NOMO-1 treated with DMSO at 0.1 percent for 48 hours (cell line): ENCODE data around the gene CARM1.

Experiments used
- DNase-seq: peaks from one replicate; lab custom pipeline; 2025; ENCODE audit not compliant: unreplicated experiment; lab: John Stamatoyannopoulos, UW

The CARM1 gene

DNA sequence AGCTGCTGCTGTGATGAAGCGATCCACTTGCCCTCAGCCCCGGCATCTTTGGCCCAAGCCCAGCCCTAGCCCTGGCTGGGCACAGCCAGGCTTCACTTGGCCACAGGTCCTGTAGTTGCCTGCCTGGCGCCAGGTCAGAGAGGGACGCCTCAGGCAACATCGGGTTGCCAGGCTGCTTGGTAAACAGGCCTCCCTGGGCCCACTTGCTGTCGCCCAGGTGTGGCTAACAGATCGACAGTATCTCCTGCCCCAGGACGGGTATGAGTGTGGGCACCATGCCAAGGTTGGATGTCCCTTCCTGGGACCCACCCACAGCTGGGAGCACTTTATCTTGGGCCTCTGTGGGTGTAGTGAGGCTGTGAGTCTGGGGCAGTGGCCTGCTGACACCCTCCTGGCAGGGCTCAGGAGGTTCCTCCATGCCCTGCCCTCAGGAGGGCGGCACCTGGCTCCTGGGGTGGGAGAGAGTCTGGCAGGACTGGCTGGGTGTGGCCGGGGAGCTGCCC lies 27.8 kb downstream of the CARM1 start:
- no peak for DNase-seq

DNA sequence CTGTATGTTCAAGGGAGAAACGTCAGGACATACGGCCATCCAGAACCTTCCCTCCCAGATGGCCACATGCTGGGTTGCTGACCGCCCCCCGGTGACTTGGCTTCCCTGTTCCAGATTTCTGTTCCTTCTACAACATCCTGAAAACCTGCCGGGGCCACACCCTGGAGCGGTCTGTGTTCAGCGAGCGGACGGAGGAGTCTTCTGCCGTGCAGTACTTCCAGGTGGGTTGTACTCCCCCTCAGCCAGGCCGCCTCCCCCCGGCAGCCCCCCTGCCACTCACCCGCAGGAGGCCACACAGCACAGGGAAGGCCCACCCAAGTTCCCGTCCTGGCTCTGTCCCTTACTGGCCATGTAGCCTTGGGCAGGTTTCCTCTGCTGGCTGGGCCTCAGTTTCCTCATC lies 36.6 kb downstream of the CARM1 start:
- DNase-seq: no peak

DNA sequence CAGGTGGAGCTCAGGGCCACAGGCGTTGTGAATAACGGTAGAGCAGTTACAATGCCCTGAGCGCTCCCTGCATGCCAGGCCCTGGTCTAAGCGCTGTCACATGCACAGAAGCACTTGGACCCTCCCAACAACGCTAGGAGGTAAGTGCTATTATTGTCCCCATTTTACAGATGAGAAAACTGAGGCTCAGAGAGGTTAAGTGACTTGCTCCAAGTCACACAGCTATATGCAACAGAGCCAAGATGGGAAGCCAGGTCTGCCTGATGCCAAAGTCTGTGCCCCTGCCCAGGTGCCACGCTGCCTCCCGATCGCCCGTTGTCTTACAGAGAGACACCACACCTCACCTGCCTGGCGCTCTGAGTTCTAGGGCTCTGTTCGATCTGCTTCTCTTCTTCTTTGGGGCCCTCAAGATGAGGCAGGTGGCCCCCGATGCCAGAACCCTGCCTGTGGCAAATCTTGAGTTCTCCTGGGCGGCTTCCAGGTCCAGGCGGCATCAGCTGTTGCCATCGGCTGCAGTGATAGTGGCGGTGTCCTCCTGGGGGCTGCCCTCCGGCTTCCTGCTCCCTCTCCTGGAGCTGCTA lies 37.1 kb downstream of the CARM1 start:
- no peak for DNase-seq

DNA sequence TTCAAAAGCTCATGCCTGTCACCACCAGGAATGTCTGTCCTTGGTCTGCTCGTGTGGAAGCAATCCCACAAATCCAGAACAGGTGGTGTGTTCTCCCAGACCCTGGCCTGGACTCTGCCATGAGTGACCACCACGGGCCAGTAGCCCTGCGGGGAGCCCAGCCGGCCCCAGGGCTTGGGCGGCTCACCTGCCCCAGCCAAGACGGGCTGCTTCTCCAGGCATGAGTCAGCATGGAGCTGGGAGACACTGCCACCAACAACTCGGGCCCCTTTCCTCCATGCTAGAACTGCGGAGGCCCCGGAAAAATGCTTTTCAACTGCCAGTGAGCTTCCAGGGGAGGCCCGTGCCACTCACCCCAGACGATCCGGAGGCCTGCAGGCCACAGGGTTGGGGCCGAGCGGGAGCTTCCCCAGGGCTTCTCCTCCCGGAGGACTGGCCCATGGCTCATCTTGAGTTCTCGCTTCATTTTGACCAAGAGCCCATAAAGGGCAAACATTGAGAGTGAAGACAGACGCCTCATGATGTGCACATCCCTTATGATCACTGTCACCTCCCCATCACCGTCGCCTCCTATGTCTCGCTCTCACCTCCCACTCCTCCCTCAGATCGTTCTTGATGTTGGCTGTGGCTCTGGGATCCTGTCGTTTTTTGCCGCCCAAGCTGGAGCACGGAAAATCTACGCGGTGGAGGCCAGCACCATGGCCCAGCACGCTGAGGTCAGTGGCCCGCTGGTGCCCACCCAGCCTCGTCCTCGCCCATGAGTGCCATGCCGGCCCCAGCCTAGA lies 40.4 kb downstream of the CARM1 start:
- no peak for DNase-seq

DNA sequence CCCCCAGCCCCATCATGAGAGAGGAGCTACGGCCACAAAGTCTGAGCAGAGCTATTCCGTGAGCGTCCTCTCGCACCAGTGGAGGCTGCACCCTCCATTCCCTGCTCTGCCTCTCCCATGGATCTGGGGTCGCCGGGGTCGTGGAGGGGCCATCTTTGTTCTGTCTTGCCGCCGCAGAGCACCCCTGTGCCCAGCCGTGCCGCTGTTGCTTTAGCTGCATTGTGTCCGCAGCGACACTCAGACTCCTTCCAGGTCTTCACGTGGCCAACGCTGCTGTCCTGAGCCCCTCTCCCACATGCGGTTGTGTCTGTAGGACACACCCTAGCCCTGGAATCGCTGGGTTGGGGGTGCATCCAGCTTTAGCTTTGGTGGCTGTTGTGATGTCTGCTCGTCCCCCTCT lies 41.3 kb downstream of the CARM1 start:
- DNase-seq: no peak

DNA sequence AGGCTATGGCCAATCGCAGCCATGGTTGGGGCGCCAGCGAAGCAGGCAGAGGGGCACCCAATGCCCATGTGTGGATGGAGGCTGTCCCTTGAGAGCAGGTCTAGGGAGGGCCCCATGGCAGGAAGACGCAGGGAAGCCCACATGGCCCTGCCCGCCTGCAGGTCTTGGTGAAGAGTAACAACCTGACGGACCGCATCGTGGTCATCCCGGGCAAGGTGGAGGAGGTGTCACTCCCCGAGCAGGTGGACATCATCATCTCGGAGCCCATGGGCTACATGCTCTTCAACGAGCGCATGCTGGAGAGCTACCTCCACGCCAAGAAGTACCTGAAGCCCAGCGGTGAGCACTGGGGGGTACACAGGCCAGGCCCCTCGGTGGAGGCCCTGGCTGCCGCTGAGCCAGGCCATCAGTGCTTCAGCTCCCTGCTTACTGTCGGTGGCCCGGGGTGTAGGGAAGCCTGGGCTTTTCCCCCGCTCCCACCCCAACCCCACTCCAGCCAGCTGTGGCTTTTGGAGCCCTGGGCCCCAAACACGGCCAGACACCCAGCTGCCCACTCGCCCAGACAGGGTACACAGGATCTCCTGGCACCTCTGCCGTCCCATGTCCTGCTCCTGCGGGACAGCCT lies 42.5 kb downstream of the CARM1 start:
- no peak for DNase-seq

DNA sequence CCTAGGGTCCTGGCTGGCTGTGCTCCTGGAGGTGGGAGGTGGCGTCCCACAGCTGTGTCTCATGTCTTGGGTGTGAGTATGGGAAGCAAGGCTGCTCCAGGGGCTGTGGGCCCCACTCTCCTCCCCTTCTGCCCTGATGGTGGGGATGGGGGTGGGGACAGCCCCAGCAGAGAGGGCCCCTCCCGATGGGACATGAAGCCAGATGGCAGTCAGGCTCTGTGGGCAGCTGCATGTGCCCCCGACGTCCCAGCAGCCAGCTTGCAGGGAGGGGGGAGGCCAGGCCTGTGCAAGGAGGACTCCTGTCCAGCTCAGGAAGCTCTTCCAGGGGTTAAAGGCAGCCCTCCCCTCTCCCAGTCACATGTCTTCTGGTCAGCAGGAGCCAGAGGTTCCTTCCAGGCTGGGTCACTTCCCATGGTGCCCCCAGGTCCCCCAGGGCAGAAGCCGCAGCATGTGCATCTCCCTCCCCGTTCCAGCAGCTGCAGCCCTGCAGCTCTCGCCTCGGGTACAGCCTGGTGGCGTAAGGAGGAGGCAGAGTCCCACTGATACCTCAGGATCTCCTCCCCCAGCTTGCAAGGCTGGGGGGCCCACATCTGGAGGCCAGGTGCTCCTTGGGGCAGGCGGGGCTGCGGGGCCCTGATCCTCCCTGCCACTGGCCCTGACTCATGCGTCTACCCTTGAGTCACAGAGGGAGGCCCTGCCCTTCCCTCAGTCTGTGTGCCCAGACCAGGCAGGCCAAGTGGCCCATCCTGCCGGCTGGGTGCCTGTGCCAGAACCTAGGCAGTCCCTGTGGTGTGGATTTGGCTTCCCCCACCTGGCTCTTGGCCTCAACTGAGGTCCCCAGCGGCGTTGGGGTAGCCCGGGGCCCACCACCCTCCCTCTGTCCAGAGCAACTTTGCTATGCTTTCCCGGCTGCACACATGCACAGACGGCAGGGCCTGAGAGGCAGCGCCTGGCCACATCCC lies 44.1 kb downstream of the CARM1 start:
- DNase-seq: no peak

DNA sequence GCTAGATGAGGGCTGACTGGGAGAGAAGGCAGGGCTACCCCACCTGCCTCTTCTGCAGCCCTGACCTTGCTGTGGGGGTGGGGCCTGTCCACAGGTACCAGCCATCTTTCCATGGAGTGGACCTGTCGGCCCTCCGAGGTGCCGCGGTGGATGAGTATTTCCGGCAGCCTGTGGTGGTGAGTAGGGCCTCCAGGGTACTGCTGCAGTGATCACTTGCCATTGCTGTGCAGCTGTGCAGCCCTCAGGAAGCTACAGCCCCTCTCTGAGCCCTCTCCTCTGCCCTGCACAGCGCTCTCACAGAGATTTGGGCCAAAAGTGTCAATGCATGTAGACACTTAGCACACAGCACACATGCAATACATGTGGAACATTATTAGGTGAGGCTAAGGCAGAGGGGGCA lies 45.2 kb downstream of the CARM1 start:
- no peak for DNase-seq

DNA sequence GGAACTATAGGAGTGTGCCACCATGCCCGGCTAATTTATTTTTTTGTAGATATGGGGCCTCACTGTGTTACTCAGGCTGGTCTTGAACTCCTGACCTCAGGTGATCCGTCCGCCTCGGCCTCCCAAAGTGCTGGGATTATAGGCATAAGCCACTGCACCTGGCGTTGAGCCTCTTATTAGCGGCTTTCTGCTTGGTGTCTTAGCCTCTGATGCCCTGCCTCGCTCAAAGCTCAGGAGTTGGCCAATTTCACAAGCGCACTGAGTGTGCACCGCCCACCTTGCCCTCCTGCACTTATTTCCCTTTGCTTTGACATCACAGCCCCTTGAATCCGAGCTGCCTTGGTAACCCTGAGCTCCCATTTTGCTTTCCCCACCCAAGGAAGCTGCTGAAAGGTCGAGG lies 47.0 kb downstream of the CARM1 start:
- DNase-seq: no peak

DNA sequence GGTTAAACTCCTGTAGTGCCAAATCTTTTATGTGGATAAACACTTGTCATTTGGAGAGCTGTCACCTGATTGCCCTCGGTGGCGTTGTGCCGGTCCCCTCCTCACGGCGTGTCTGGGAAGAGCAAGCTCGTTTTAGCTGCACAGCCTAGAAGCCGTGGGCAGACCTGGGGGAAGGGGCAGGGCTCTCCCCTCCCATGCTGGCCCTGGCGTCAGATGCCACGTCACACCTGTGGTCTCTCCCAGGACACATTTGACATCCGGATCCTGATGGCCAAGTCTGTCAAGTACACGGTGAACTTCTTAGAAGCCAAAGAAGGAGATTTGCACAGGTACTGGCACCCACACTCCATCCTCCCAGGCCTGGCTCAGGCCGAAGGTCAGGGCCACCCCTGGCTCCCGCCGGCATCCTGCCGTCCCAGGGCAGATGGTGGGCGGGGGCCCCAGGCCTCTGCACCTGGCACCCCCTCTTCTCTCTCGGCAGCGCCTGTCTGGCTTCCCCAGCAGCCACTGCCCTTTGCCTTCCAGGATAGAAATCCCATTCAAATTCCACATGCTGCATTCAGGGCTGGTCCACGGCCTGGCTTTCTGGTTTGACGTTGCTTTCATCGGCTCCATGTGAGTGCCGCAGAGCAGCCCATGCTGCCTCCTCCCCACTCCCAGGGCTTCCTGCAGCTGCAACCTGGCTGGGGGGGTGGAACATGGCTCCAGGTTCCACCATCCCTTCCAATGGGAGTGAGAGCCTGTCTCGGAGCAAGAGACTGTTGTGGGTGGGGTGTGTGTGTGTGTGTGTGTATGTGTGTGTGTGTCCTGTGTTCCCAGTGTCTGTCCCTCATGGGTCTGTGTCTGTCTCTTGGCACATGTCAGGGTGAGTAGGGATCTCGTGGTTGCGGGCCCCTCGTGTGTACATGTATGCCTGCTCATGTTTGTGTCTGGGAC lies 48.3 kb downstream of the CARM1 start:
- no peak for DNase-seq

DNA sequence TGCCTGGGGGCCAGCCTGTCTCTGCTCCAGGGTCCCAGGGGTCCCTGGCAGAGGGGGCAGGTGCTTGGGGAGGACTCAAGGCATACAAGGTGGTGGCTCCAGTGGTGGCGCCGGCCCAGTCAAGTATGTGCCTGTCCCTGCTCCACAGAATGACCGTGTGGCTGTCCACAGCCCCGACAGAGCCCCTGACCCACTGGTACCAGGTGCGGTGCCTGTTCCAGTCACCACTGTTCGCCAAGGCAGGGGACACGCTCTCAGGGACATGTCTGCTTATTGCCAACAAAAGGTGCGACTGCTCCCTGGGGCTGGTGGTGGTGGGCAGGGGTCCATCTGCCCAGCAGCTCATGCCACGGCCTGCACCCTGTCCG lies 48.9 kb downstream of the CARM1 start:
- DNase-seq: no peak

DNA sequence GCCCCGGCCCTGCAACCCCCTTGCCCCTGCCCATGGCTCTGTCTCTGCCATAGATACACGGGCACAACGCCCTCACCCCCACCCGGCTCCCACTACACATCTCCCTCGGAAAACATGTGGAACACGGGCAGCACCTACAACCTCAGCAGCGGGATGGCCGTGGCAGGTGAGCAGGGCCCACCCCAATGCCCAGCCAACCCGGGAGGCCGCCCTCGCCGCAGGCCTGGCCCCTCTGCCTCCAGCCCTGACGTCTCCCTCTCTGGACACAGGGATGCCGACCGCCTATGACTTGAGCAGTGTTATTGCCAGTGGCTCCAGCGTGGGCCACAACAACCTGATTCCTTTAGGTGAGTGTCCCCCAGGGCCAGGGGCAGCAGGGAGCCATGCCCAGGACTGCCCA lies 49.4 kb downstream of the CARM1 start:
- no peak for DNase-seq

DNA sequence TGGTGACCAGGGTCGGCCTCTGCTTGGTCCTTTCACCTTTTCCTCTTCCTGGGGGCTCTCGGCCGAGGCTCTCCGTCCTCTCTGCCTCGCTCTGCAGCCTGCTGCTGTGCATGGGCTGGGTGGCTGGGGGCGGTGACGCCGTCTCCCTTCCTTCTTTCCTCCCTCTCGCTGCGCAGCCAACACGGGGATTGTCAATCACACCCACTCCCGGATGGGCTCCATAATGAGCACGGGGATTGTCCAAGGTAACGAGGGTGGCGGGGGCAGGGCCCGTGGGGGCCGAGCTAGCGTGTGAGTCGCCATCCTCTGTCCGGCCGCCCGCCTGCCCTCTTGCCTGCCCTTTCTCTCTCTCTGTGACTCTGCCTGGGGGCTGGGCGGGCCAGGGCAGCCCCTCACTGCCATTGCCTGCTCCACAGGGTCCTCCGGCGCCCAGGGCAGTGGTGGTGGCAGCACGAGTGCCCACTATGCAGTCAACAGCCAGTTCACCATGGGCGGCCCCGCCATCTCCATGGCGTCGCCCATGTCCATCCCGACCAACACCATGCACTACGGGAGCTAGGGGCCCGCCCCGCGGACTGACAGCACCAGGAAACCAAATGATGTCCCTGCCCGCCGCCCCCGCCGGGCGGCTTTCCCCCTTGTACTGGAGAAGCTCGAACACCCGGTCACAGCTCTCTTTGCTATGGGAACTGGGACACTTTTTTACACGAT lies 50.0 kb downstream of the CARM1 start:
- DNase-seq: no peak

DNA sequence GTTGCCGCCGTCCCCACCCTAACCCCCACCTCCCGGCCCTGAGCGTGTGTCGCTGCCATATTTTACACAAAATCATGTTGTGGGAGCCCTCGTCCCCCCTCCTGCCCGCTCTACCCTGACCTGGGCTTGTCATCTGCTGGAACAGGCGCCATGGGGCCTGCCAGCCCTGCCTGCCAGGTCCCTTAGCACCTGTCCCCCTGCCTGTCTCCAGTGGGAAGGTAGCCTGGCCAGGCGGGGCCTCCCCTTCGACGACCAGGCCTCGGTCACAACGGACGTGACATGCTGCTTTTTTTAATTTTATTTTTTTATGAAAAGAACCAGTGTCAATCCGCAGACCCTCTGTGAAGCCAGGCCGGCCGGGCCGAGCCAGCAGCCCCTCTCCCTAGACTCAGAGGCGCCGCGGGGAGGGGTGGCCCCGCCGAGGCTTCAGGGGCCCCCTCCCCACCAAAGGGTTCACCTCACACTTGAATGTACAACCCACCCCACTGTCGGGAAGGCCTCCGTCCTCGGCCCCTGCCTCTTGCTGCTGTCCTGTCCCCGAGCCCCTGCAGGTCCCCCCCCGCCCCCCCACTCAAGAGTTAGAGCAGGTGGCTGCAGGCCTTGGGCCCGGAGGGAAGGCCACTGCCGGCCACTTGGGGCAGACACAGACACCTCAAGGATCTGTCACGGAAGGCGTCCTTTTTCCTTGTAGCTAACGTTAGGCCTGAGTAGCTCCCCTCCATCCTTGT lies 50.7 kb downstream of the CARM1 start:
- DNase-seq: no peak

DNA sequence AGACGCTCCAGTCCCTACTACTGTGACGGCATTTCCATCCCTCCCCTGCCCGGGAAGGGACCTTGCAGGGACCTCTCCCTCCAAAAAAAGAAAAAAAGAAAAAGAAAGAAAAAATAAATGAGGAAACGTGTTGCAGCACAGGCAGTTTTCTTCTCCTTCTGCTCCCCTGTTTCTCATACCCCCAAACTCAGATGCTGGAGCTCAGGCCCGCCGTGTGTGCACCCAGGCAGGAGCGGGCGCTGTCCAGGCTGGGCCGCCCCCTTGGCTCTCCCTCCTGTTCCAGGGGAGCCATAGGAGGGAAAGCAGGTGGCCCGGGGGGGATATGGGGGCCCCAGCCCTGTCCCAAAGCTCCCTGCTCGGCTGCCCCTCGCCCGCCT lies 51.3 kb downstream of the CARM1 start:
- no peak for DNase-seq

DNA sequence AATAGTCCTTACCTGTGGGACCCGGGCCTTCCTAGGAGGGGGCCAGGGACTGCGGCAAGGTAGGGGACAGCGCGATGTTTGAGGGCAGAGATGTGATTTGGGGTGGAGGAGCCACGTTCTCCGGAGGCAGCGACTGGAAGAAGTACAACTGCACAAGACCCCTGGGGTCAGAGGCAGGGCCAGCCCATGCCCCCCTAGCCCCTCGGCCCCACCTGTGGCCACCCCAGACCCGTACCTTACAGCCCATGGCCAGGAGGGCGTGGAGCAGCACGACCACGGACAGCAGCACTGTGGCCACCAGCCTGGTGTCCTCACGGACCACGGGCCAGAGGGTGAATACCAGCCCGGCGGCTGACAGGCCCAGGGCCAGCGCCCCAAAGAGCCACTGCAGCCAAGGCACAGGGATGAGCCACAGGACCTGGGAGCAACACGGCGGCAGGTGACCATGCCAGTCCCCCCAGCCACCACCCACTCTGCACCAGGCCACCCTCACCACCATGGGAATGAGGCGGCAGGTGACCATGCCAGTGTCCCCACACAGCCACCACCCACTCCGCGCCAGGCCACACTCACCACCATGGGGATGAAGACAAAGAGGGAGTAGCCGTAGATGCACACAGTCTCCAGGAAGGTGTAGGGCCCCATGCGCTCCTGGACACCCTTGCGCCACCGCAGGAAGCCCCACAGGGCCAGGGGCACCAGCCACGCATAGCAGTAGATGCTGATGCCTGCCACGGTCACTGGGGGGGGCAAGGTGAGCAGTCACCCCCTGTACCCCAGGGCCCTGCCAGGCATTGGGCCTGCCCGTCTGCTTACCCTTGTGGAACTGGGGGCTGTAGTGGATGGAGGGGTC lies 52.1 kb downstream of the CARM1 start:
- DNase-seq: no peak

DNA sequence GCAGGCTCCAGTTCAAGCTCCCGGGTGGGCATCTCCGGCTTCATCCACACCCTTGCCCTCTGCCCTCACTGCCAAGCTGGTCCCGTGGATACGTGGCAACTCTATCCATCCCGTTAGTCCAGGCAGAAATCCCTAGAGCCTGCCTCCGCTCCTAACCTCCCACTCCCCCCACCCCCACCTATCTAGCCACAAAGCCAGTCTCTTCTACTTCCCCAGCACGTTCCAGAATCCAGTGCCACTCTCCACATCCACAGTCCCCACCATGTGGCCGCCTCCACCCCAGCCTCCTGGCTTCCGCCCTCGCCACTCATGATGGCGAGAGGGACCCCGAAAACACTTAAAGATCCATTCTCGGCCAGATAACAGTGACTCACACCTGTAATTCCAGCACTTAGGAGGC lies 53.2 kb downstream of the CARM1 start:
- DNase-seq: no peak
